HG03095 (cell line): ENCODE data around the gene MYT1.
"Not testable (repeated sequence)": the region's sequence is repeated elsewhere in the genome, so short reads cannot be mapped to it uniquely, and the experiment has no call there.

Experiments used
- ATAC-seq: cut with Tn5 transposase; IDR thresholded peaks from one replicate; pipeline ENCODE4 v1.9.1; 2021; ENCODE audit warnings: moderate library complexity; ENCODE audit not compliant: unreplicated experiment

Gene MYT1

DNA sequence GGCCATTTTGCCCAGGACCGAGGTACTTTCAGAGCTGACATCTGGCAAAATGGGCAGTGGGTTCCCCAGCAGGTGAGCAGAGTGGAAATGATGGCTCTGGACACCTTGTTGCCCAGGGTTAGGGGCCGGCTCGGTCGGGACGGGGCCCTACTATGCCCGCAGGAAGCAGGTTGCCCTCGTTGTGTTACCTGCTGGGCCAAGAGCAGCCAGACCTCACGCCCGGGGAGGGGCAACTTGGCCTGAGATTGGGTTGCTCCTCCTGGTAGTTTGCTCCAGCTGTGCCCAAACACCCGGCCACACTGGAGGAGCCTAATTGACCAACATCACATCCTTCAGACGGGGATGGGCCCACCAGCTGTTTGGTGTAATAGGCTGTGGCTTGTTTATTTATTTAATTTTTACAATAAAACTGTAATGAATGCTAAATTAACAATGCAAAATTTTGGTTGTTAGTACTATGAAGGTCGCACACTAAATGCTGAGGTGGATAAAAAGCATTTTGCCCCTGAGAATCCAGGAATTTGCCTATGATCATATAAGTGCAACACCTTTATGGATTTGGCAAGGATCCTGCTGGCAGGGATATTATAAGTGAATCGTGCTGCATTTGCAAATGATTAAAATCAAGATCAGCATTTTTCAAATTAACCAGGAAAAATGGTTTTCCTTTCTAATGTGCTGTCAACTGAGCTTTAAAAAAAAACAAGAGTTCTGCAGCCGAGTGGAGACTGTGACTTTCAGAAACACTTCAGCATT is 64.7 kb downstream of the MYT1 start:
- ATAC-seq = no peak

DNA sequence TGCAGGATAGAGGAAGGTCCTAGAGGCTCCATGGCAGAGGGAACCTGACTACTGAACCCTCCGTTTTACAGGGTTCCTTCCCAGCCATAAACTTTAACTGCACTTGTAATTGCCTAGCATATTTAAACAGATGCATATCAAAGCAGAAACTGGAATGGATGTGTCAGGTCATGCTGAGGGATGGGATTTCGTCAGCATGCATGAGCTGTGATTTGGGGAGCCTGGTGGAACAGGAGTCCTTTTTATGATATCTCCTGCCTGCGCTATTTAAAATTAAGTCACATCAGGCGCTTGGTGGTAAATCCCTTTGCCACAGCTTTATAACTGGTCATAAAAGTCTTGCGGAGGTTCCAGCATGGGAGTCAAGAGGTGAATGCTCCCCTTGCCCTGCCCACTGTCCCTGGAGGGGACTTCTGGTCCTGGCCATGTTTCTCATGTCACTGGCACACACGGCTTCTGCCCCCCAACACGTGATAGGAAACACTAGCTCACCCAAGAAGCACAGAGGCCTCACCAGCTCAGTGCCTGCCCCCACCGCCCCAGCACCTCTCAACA is 65.3 kb downstream of the MYT1 start:
- ATAC-seq = no peak

DNA sequence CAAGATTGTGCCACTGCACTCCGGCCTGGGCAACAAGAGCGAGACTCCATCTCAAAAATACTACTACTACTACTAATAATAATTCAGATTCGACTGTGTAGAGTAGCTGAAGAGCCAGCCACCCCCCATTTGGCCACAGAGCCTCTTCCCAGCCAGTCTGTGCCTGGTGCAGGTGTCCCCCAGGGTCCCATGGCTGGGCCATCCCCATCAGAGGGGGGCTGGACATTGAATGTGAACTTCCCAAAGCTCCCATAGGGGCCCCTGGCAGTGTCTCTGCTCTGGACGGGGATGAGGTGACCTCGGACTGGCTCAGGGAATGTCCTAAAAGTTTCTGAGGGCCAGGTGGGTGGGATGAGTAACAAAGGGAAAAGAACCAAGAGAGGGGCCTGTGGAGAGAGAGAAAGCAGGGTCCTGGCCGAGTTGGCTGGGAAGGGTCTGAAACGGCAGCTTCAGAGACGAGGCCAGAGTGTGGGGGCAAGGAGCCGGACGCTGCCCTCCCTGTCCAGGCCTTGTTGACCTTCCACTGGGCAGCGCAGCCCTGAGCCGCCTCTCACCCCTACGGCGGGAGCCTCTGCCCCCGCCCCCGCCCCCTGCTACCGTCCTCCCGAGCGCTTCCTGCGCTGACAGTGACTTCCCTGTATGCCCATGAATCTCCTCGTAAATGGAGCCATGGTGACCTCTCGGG is 66.4 kb downstream of the MYT1 start:
- no peak for ATAC-seq

DNA sequence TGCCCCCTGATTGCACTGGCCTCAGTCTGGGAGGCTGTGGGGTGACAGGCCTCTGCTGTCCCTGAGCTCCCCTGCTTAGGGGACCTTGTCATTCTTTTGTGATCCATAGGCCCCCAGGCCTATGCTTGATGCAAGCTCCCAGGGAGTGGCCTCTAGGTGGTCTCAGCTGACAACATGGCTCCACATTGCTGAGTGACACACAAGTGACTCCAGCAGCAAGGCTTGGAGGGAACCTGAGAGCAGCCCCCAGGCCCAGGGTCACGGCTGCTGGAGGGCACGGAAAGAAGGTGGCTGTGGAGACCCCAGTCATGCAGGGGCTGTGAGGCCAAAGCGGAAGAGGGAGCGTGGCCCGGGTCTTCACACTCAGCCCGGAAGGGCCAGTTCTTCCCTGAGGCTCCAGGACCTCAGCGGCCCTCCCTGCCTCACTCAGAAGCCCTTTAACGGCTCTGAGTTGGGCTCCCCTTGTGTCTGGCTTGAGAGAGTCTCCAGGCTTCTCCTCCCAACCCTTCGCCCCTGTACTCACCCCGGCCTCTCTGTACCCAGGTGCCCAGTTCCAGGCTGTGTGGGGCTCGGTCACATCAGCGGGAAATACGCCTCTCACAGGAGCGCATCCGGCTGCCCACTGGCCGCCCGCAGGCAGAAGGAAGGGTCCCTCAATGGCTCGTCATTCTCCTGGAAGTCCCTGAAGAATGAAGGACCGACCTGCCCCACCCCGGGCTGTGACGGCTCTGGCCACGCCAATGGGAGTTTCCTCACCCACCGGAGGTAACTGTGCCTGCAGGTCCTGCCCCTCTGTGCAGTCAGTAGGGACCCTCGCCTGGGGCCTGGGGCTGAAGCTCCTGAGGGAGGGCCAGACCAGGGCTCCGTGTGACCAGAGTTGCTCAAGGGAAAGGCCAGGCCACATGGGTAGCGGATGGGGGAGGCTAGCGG is 67.6 kb downstream of the MYT1 start:
- no peak for ATAC-seq

DNA sequence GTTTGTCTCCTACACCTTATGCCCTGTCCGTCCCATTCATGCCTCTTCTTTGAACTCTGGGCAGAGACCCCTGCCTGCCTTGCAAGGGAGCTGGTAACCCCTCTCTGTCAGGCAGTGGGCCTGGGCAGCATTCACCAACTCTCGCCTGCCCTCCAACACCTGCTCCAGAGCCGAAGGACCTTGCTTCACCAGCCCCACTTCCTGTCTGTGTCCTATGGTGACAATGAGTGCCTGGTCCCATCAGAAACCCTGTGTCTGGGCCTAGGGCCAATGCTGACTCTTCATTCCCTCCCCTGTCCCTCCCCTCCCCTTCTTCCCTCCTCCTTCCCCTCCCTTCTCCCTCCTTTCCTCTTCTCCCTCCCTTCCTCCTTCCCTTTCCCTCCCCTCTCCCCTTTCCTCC is 68.5 kb downstream of the MYT1 start:
- ATAC-seq = no peak

DNA sequence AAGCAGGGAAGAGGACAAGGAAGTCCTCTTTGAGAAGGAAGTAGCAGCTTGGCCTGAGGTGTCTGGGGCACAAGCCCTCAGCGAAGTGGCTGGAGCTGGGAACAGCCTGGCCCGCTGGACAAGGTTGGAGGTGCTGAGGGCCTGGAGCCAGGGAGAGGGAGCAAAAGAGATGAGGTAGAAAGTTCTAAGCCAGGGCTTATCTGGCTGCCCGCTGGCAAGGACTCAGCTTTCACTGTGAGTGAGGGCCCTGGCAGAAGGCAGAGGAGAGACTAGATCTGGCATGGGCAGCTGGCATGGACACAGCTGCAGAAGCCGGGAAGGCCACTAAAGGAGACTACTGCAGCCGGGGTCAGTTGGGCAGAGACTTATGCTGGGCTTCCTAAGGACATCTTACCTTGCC is 69.5 kb downstream of the MYT1 start:
- no peak for ATAC-seq

DNA sequence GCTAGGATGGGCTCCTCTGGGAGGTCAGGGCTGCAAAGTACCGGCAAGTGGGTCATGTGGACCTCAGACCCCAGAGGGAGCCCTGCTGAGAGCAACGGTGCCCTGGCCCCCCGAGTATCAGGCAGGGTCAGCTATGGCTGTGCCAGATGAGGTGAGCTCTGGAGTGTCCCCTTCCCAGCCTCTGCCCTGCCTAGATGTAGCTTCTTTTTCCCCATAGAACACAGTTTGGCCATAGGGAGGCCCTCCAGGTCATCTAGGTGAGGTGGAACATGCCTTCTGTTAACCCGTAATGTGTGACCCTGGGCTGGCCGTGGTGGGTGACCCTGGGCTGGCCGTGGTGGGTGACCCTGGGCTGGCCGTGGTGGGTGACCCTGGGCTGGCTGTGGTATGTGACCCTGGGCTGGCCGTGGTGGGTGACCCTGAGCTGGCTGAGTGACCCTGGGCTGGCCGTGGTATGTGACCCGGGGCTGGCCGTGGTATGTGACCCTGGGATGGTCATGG is 70.1 kb downstream of the MYT1 start:
- no peak for ATAC-seq

DNA sequence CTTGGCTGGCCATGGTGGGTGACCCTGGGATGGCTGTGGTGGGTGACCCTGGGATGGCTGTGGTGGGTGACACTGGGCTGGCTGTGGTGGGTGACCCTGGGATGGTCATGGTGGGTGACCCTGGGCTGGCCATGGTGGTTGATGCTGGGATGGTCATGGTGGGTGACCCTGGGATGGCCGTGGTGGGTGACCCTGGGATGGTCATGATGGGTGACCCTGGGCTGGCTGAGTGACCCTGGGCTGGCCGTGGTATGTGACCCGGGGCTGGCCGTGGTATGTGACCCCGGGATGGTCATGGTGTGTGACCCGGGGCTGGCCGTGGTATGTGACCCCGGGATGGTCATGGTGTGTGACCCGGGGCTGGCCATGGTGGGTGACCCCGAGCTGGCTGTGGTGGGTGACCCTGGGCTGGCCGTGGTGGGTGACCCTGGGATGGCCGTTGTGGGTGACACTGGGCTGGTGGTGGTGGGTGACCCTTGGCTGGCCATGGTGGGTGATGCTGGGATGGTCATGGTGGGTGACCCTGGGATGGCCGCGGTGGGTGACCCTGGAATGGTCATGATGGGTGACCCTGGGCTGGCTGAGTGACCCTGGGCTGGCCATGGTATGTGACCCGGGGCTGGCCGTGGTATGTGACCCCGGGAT is 70.8 kb downstream of the MYT1 start:
- not testable (repeated sequence) for ATAC-seq

DNA sequence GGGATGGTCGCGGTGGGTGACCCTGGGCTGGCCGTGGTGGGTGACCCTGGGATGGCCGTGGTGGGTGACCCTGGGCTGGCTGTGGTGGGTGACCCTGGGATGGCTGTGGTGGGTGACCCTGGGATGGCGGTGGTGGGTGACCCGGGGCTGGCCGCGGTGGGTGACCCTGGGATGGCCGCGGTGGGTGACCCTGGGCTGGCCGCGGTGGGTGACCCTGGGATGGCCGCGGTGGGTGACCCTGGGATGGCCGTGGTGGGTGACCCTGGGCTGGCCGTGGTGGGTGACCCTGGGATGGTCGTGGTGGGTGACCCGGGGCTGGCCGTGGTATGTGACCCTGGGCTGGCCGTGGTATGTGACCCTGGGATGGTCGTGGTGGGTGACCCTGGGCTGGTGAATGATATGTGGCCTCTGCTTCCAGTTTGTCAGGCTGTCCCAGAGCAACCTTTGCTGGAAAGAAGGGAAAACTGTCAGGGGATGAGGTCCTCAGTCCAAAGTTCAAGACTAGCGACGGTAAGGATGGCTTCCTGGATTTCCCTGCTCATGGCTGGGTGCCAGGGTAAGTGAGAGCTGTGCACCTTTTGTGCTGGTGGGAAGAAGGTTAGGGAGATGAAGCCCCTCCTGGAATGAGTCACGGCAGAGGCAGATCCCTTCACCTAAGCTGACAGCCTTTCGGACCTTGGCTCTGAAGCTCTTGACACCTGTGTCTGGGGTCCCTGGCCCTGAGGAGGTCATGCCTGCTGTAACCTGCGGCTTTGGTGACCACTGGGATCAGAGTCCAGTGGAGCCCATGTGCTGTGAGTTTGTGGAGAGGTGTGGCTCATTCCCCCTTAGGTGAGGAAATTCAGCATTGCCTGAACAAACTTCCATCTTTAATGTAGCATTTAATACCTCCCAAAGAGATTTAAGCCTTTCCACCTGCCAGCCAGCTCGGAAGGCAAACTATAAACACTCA is 72.2 kb downstream of the MYT1 start:
- no peak for ATAC-seq

DNA sequence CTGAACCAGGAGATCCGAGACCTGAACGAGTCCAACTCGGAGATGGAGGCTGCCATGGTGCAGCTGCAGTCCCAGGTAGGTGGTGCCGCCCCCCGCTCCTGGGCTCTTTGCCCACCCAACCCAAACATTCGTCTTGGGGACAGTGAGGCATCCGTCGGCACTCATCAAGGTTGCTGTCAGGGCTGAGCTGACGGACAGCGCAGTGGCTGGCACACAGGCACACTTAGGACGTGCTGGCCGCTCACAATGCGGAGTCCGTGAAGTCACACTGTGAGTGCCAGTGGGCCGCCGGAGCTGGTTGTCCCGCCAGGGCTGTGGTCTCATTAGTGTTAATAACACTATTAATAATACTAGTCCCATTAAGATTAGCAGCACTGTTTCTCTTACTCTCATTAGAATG is 73.1 kb downstream of the MYT1 start:
- ATAC-seq = no peak

DNA sequence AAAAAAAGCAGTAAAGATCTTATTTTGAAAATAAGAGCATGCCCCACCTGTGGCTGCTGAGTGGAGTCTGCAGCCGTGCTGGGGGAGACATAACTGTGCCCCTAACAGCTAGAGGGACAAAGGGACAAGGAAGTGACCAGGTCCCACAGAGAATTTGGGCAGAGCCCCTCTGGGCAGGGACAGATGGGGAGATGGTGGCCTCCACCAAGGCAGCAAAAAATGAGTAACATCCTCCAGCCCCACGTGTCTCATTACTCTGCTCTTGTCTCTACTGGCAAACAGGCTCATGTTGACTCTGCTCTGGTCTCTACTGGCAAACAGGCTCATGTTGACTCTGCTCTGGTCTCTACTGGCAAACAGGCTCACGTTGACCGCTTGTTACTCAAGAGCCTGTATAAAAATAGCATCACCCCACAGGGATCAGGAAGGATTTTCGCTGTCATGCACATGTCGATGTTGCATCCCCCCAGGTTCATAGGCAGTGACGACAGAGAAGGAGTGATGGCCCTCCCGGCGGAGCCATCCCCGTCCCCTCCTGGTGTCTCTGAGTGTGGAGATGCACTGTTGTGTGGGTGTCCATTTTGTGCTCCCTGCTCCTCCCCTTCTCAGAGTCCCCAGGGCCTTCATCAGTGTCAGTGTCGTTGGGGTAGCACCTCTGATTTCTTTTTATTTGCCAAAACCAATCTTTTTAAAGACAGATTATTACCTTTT is 74.0 kb downstream of the MYT1 start:
- ATAC-seq = no peak

DNA sequence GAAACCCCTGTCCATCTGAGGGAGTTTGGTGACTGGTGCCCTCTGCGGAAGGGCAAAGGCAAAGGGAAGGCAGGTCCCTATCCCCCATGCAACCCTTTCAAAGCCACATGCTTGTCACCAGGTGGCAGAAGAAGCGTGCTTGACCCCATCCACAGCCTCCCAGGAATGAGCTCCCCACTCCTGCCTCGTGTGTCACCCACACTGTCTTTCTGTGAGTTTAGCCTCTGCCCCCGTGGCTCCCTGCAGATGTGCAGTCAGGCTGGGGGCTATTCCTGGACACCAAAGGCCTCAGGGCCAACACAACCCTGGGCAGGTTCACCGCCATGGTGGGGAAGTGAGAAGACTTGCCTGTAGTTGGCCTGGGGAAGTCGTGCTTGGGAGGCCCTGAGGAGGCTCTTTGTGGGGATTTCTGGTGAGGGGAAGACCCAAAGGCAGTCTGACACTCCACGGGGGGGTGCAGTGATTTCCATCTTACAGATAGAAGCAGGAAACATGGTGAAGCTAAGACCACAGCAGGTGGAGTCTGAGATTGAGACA is 74.7 kb downstream of the MYT1 start:
- no peak for ATAC-seq

DNA sequence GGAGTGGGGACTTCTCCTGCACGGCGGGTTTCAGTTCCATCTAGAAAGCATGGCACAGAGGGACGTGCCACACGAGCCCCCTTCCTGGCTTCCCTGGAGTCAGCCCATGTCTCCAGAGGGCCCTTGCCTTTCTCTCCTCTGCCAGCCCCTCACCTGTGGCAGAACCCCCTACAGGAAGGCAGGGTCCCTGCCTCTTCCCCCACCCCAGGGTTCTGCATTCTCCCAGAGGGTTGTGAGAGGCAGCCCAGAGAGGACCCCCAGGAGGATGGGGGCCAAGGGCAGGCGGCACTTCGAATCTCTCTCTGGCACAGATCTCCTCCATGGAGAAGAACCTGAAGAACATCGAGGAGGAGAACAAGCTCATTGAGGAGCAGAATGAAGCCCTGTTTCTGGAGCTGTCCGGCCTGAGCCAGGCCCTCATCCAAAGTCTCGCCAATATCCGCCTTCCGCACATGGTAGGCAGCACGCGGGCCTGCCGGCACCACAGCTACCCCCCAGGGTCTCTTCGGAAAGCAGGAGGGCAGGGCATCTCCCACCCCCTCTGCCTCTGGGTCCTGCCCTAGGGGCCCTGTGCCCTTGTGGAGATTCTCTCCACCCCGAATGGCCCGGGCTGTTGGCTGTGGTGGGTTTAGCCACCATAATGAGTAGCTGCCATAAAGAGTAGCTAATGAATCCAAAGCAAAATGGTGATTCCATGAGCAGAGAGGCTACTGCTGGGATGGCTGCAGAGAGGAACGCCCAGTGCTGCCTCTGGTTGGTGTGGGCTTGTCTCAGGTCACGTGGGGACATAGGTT is 75.4 kb downstream of the MYT1 start:
- no peak for ATAC-seq

DNA sequence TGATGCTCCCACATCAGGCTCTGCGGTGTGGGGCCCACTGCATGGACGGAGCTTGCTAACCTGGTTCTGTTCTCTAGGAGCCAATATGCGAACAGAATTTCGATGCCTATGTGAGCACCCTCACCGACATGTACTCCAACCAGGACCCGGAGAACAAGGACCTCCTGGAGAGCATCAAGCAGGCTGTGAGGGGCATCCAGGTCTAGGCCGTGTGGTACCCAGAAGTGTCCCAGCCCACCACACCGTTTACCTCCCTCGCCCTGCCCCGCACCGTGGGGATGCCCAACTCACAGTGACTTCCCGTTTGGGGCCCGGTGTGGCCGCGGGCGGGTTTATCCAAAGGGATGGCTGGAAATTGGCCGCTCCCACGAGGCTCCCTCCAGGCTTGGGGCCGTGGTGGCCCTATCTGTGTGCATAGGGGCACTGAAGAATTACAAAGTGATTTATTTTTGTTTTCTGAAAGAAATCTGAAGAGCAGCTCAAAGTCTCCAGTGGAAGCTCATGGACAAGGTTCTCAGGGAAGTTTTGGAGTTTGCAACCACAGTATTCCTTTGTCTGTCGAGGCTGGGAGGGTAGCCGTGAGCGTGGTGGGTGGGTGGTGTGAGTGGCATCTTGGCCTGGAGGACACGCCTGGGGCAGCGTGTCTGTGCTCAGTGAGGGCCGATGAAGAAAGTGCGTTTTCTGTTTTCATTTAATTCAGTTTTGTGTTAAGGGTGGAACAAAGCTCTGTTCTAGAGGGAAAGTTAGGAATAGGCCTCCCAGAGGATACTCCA is 76.2 kb downstream of the MYT1 start:
- ATAC-seq = no peak

DNA sequence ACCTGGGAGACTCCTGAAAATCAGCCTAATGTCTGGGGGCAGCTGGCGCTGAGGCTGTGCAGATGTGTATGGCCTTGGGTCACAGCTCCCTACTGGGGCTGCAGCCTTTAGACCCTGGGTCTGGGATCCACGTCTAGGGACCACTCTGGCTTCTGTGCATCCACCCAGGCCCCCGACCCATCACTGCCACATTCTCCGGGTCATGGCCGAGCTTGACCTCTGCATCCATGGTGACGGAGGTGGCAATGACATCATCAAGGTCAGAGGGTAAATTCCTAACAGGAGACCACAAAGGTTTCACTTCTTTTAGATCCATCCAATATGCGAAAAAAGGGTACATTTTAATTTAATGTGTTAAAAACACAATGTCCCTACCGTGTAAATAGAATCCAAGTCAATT is 76.8 kb downstream of the MYT1 start:
- ATAC-seq = no peak

DNA sequence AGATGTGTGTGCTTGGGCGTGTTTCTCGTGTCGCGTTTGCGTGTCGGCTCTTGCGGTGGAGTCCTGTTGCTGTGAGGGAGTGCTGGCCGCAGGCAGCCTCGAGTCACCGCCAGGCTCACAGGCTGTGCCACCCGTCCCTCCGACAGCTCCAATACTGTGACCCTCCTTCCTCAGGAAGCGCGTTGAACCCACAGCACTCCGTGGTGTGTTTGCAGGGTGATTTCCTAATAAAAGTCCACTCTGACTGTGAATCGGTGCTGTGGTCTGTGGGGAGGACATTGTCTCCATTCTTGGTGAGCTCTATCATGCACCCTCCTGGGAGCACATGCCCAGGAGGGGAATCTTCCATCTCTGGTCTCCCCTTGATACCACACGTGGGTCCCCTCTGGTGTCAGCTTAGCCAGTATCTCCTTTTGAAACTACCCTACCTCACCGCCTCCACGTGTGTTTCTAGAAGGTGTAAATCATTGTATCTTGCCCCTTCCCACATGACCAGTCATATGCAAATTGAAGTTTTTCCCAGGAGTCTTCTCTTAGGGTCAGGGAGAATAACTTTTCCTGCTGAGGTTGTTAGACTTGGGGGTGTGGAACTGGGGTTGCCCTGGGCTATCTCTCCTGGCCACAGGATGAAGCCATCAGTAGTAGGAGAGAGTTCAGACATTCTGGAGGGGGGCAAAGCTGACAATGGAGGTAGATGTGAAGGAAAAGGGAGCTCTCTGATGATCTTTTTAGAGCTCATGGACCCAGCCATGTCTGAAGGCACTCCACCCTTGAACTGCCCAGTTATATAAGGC is 77.9 kb downstream of the MYT1 start:
- no peak for ATAC-seq
